Vagina (tissue), 2 donors: ENCODE data around the gene LAMA2. TPM values are rescaled to one million over a fixed set of nuclear protein-coding genes. Genes with fewer than 3 reads are reported as not detected.
"Not testable (repeated sequence)": the region's sequence is repeated elsewhere in the genome, so short reads cannot be mapped to it uniquely, and the experiment has no call there.

Source experiments
- DNase-seq, 2 donors: peaks; one replicate each; pipeline ENCODE4 v3.0.0-alpha.2; 2017; ENCODE audit errors: extremely low spot score in 2 of 2
- H3K27ac ChIP-seq: fragments of 200-600 bp; sonication (generic); one replicate; pipeline ENCODE4 v1.5.1; 2019
- H3K27me3 ChIP-seq: fragments of 200-600 bp; sonication (generic); one replicate; pipeline ENCODE4 v1.5.1; 2019
- H3K36me3 ChIP-seq, 2 donors: fragments of 200-600 bp; sonication (generic); one replicate each; pipeline ENCODE4 v1.5.1; 2017 to 2019
- H3K4me1 ChIP-seq: fragments of 200-600 bp; sonication (generic); one replicate; pipeline ENCODE4 v1.5.1; 2019
- H3K4me3 ChIP-seq, 2 donors: fragments of 200-600 bp; sonication (generic); 1 replicate in 1 of 2; 2 replicates in 1 of 2; pipeline ENCODE4 v1.5.1; 2016 to 2019
- H3K9me3 ChIP-seq: fragments of 200-600 bp; sonication (generic); one replicate; pipeline ENCODE4 v1.5.1; 2019
- POLR2A ChIP-seq, 2 donors: fragments of 450-650 bp; IDR thresholded peaks; one replicate each; pipeline ENCODE4 v1.6.1; 2017; ENCODE audit warnings: antibody characterized with exemption in 2 of 2, mild to moderate bottlenecking in 2 of 2, moderate library complexity in 2 of 2
- POLR2AphosphoS5 ChIP-seq, 2 donors: sonication (generic); formaldehyde crosslinking; IDR thresholded peaks; one replicate each; pipeline ENCODE4 v1.9.0; 2017; ENCODE audit warnings: antibody characterized with exemption in 2 of 2, mild to moderate bottlenecking in 2 of 2, low read depth in 1 of 2; ENCODE audit not compliant: insufficient read depth in 1 of 2
- intact Hi-C: fragments of 100-400 bp; cut with DNase I; formaldehyde crosslinking; loops from one replicate; pipeline ENCODE4 v1.15.1; 2023
- total RNA-seq: library from RNA; depleted of rRNA; stranded (reverse); fragments of >200 nt; gene quantifications from one replicate; pipeline ENCODE4 v1.2.3, GENCODE V29; 2016
- TF ChIP-seq, protein P1 (sequence below), 3 experiments: fragments of 450-650 bp in 2 of 3; fragments of 200-600 bp in 1 of 3; sonication (generic) in 1 of 3; IDR thresholded peaks; one replicate each; pipeline ENCODE4 v1.5.1; 2017 to 2019; ENCODE audit warnings: antibody characterized with exemption in 3 of 3, mild to moderate bottlenecking in 2 of 3, moderate library complexity in 2 of 3

Gene LAMA2
- total RNA-seq, 1 donor from 2014 or later: 91.1 TPM

GRCh38 chr6:129146902-129147301 is 264.0 kb downstream of the LAMA2 start:
- H3K27me3 ChIP-seq: no peaks in the 10 kb centered on the region
- H3K9me3 ChIP-seq: no peaks in the 10 kb centered on the region
- H3K36me3 ChIP-seq: no peaks in the 10 kb centered on the region
- peaks cover 4% of the 10 kb centered on the region for H3K4me1 ChIP-seq
- TF ChIP-seq POLR2AphosphoS5 (IDR thresholded peaks at IDR 0.05; ENCODE audit: insufficient read depth in 1 of 2, low read depth in 1 of 2) (no peak), POLR2A (IDR thresholded peaks at IDR 0.05) (no peak)
- TF ChIP-seq, protein P1, sequence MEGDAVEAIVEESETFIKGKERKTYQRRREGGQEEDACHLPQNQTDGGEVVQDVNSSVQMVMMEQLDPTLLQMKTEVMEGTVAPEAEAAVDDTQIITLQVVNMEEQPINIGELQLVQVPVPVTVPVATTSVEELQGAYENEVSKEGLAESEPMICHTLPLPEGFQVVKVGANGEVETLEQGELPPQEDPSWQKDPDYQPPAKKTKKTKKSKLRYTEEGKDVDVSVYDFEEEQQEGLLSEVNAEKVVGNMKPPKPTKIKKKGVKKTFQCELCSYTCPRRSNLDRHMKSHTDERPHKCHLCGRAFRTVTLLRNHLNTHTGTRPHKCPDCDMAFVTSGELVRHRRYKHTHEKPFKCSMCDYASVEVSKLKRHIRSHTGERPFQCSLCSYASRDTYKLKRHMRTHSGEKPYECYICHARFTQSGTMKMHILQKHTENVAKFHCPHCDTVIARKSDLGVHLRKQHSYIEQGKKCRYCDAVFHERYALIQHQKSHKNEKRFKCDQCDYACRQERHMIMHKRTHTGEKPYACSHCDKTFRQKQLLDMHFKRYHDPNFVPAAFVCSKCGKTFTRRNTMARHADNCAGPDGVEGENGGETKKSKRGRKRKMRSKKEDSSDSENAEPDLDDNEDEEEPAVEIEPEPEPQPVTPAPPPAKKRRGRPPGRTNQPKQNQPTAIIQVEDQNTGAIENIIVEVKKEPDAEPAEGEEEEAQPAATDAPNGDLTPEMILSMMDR (IDR thresholded peaks at IDR 0.05): no peak
- H3K4me3 ChIP-seq: no peak overlapping the region
- no peak for DNase-seq
- H3K27ac ChIP-seq: no peak overlapping the region
- intact Hi-C loops: no loop called here

DNA sequence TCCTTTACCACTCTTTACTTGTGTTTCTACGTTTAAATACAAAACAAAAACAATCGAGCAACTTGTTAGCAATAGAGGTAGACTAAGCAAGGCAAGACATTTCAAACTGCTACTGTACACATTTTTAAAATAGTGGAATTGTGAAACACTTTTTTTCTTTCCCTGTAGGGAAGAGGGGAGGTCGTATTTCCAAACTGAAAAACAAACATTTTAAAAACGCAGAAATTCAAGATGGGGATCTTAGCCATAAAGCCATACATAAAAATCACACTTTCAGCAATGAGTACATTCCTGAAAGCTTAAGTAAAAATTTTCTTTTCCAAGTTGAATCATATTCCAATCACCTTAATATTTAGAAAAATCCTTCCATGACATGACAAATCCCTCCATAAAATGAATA is 267.6 kb downstream of the LAMA2 start:
- TF ChIP-seq POLR2A (IDR thresholded peaks at IDR 0.05): no peak
- TF ChIP-seq, protein P1 (IDR thresholded peaks at IDR 0.05): no peak
- no peak for TF ChIP-seq POLR2AphosphoS5 (IDR thresholded peaks at IDR 0.05; ENCODE audit: insufficient read depth in 1 of 2, low read depth in 1 of 2)
- DNase-seq: no peak
- Histone ChIP-seq H3K4me3 (no peak overlapping the region), H3K9me3 (no peaks in the 10 kb centered on the region), H3K36me3 (no peaks in the 10 kb centered on the region), H3K27me3 (no peaks in the 10 kb centered on the region), H3K4me1 (no peaks in the 10 kb centered on the region), H3K27ac (no peak overlapping the region)
- intact Hi-C loops: no loop called here

DNA sequence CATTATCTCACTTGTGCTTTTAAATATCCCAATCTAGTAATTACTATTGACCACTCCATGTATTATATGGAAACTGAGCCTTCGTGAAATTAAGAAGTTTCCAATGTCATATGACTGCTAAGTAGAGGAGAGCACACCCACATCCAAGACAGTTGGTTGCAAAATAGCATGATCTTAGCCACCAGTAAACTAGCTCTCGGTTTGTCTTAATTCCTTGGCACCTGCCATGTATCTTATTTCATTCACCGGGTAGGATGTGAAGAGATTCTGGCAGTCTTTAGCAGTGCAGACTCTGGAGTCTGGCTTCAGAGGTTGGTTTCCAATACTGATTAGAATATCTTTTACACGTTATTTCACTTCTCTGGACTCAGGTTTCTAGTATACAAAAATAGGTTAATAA is 270.3 kb downstream of the LAMA2 start:
- DNase-seq: no peak

DNA sequence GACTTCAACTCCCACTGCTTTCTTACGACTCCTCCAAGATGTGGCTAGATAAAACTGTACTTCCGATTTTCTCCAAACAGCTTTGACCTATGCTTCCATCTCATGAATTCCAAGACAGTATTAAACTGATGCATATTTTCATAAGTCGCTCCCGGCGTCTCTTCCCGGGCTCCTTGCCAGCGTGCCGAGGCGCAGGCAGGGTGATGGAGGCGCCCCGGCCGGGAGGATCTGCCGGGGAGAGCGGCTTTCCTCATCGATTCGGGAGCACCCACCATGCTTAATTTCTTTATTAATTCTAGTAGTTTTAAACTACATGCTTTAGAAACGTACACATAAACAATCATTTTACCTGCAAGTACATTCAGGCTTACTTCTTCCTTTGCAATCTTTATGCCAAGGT is 276.3 kb downstream of the LAMA2 start:
- H3K4me3 ChIP-seq, intact Hi-C loops, H3K27ac ChIP-seq: not testable (repeated sequence)

More for the DNA sequence above, 270.3 kb downstream of the LAMA2 start:
- no peaks in the 10 kb centered on the region for H3K4me1 ChIP-seq
- H3K4me3 ChIP-seq: no peak overlapping the region
- no peaks in the 10 kb centered on the region for H3K36me3 ChIP-seq
- TF ChIP-seq POLR2AphosphoS5 (IDR thresholded peaks at IDR 0.05; ENCODE audit: insufficient read depth in 1 of 2, low read depth in 1 of 2): no peak
- TF ChIP-seq, protein P1 (IDR thresholded peaks at IDR 0.05): no peak
- no peak for TF ChIP-seq POLR2A (IDR thresholded peaks at IDR 0.05)
- no peaks in the 10 kb centered on the region for H3K9me3 ChIP-seq
- H3K27ac ChIP-seq: no peak overlapping the region
- no peaks in the 10 kb centered on the region for H3K27me3 ChIP-seq
- intact Hi-C loops: no loop called here

GRCh38 chr6:129162605-129163004 is 279.7 kb downstream of the LAMA2 start:
- TF ChIP-seq, protein P1 (IDR thresholded peaks at IDR 0.05): no peak
- TF ChIP-seq POLR2AphosphoS5 (IDR thresholded peaks at IDR 0.05; ENCODE audit: insufficient read depth in 1 of 2, low read depth in 1 of 2) (no peak), POLR2A (IDR thresholded peaks at IDR 0.05) (no peak)
- Histone ChIP-seq H3K27ac (no peak overlapping the region), H3K36me3 (no peaks in the 10 kb centered on the region), H3K9me3 (no peaks in the 10 kb centered on the region), H3K27me3 (no peaks in the 10 kb centered on the region), H3K4me1 (no peaks in the 10 kb centered on the region), H3K4me3 (no peak overlapping the region)
- no peak for DNase-seq
- intact Hi-C loops: no loop called here

More for the DNA sequence above, 276.3 kb downstream of the LAMA2 start:
- not testable (repeated sequence) for H3K36me3 ChIP-seq, DNase-seq, H3K27me3 ChIP-seq, H3K4me1 ChIP-seq, H3K9me3 ChIP-seq

DNA sequence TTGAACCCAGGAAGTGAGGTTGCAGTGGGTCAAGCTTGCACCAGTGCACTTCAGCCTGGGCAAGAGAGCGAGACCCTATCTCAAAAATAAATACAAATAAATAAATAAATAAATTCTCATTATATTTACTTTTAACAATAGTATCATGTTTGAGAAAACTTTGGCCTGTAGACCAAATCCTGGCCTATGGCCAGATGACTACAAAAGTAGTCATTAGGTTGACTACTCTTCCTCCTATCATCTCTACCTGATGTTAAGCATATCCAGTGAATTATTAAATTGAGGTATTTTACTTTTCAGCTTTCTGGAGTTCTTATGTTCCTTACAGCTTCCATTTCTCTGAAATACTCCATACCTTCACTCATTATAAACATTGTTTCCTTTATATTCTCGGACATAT is 280.6 kb downstream of the LAMA2 start:
- H3K36me3 ChIP-seq: no peaks in the 10 kb centered on the region
- H3K4me3 ChIP-seq: no peak overlapping the region
- no peaks in the 10 kb centered on the region for H3K4me1 ChIP-seq
- H3K9me3 ChIP-seq: no peaks in the 10 kb centered on the region
- DNase-seq: no peak
- H3K27ac ChIP-seq: no peak overlapping the region
- no peaks in the 10 kb centered on the region for H3K27me3 ChIP-seq
- intact Hi-C loops: no loop called here
- TF ChIP-seq, protein P1 (IDR thresholded peaks at IDR 0.05): no peak
- TF ChIP-seq POLR2AphosphoS5 (IDR thresholded peaks at IDR 0.05; ENCODE audit: insufficient read depth in 1 of 2, low read depth in 1 of 2) (no peak), POLR2A (IDR thresholded peaks at IDR 0.05) (no peak)
